ENCODE data around the gene LDAH.

Gene LDAH

GRCh38 chr2:20693317-20693716 lies 129.6 kb downstream of the LDAH start:
- H3K4me3 ChIP-seq (ENCODE audit: insufficient read length, low read depth), result no peak overlapping the region
- no peak overlapping the region for H3K9ac ChIP-seq (ENCODE audit: insufficient read length, low read depth)
- no peaks in the 10 kb centered on the region for H3K27me3 ChIP-seq (ENCODE audit: insufficient read depth, insufficient read length)
- H3K9me3 ChIP-seq (ENCODE audit: insufficient read depth, low read length), result no peaks in the 10 kb centered on the region
- H3K4me1 ChIP-seq (ENCODE audit: insufficient read depth, insufficient read length), result no peaks in the 10 kb centered on the region
- no peak for DNase-seq (ENCODE audit: low read depth, low spot score)
- peaks cover 21% of the 10 kb centered on the region for H3K36me3 ChIP-seq (ENCODE audit: insufficient read depth, insufficient read length, low read length)
- no peak for TF ChIP-seq YY1 (IDR thresholded peaks at IDR 0.05; ENCODE audit: insufficient read depth, insufficient read length)
- no peak for TF ChIP-seq SUZ12 (IDR thresholded peaks at IDR 0.05; ENCODE audit: extremely low read depth, insufficient read depth, insufficient read length)
- no peak for TF ChIP-seq ZNF274 (IDR thresholded peaks at IDR 0.05; ENCODE audit: low read depth, low read length)

GRCh38 chr2:20692081-20692480 lies 130.8 kb downstream of the LDAH start:
- TF ChIP-seq SUZ12 (IDR thresholded peaks at IDR 0.05; ENCODE audit: extremely low read depth, insufficient read depth, insufficient read length) (no peak), ZNF274 (IDR thresholded peaks at IDR 0.05; ENCODE audit: low read depth, low read length) (no peak), YY1 (IDR thresholded peaks at IDR 0.05; ENCODE audit: insufficient read depth, insufficient read length) (no peak)
- Histone ChIP-seq H3K4me3 (ENCODE audit: insufficient read length, low read depth) (no peak overlapping the region), H3K36me3 (ENCODE audit: insufficient read depth, insufficient read length, low read length) (peaks cover 23% of the 10 kb centered on the region), H3K4me1 (ENCODE audit: insufficient read depth, insufficient read length) (no peaks in the 10 kb centered on the region), H3K9me3 (ENCODE audit: insufficient read depth, low read length) (no peaks in the 10 kb centered on the region), H3K27me3 (ENCODE audit: insufficient read depth, insufficient read length) (no peaks in the 10 kb centered on the region), H3K9ac (ENCODE audit: insufficient read length, low read depth) (no peak overlapping the region)
- no peak for DNase-seq (ENCODE audit: low read depth, low spot score)

GRCh38 chr2:20691076-20691734 lies 131.7 kb downstream of the LDAH start:
- Histone ChIP-seq H3K9ac (ENCODE audit: insufficient read length, low read depth) (no peak overlapping the region), H3K4me3 (ENCODE audit: insufficient read length, low read depth) (no peak overlapping the region)
- TF ChIP-seq SUZ12 (IDR thresholded peaks at IDR 0.05; ENCODE audit: extremely low read depth, insufficient read depth, insufficient read length) (no peak), YY1 (IDR thresholded peaks at IDR 0.05; ENCODE audit: insufficient read depth, insufficient read length) (no peak), ZNF274 (IDR thresholded peaks at IDR 0.05; ENCODE audit: low read depth, low read length) (no peak)

GRCh38 chr2:20689428-20690264 lies 133.3 kb downstream of the LDAH start:
- no peak for DNase-seq (ENCODE audit: low read depth, low spot score)
- H3K9me3 ChIP-seq (ENCODE audit: insufficient read depth, low read length), result no peaks in the 10 kb centered on the region
- H3K4me1 ChIP-seq (ENCODE audit: insufficient read depth, insufficient read length), result no peaks in the 10 kb centered on the region
- H3K27me3 ChIP-seq (ENCODE audit: insufficient read depth, insufficient read length), result no peaks in the 10 kb centered on the region
- H3K36me3 ChIP-seq (ENCODE audit: insufficient read depth, insufficient read length, low read length), result peaks cover 34% of the 10 kb centered on the region
- no peak for TF ChIP-seq SUZ12 (IDR thresholded peaks at IDR 0.05; ENCODE audit: extremely low read depth, insufficient read depth, insufficient read length)
- TF ChIP-seq YY1 (IDR thresholded peaks at IDR 0.05; ENCODE audit: insufficient read depth, insufficient read length), result no peak
- TF ChIP-seq ZNF274 (IDR thresholded peaks at IDR 0.05; ENCODE audit: low read depth, low read length), result no peak
- H3K4me3 ChIP-seq (ENCODE audit: insufficient read length, low read depth), result no peak overlapping the region
- H3K9ac ChIP-seq (ENCODE audit: insufficient read length, low read depth), result no peak overlapping the region

More at GRCh38 chr2:20691076-20691734, 131.7 kb downstream of the LDAH start:
- Histone ChIP-seq H3K27me3 (ENCODE audit: insufficient read depth, insufficient read length) (no peaks in the 10 kb centered on the region), H3K9me3 (ENCODE audit: insufficient read depth, low read length) (no peaks in the 10 kb centered on the region), H3K4me1 (ENCODE audit: insufficient read depth, insufficient read length) (no peaks in the 10 kb centered on the region), H3K36me3 (ENCODE audit: insufficient read depth, insufficient read length, low read length) (peaks cover 20% of the 10 kb centered on the region)
- DNase-seq (ENCODE audit: low read depth, low spot score), result no peak

GRCh38 chr2:20687260-20687832 lies 135.6 kb downstream of the LDAH start:
- peaks cover 41% of the 10 kb centered on the region for H3K36me3 ChIP-seq (ENCODE audit: insufficient read depth, insufficient read length, low read length)
- no peaks in the 10 kb centered on the region for H3K27me3 ChIP-seq (ENCODE audit: insufficient read depth, insufficient read length)
- no peaks in the 10 kb centered on the region for H3K9me3 ChIP-seq (ENCODE audit: insufficient read depth, low read length)
- H3K4me3 ChIP-seq (ENCODE audit: insufficient read length, low read depth), result no peak overlapping the region
- H3K4me1 ChIP-seq (ENCODE audit: insufficient read depth, insufficient read length), result no peaks in the 10 kb centered on the region
- no peak overlapping the region for H3K9ac ChIP-seq (ENCODE audit: insufficient read length, low read depth)
- TF ChIP-seq SUZ12 (IDR thresholded peaks at IDR 0.05; ENCODE audit: extremely low read depth, insufficient read depth, insufficient read length) (no peak), YY1 (IDR thresholded peaks at IDR 0.05; ENCODE audit: insufficient read depth, insufficient read length) (no peak), ZNF274 (IDR thresholded peaks at IDR 0.05; ENCODE audit: low read depth, low read length) (no peak)
- no peak for DNase-seq (ENCODE audit: low read depth, low spot score)

GRCh38 chr2:20684581-20685063 lies 138.3 kb downstream of the LDAH start:
- DNase-seq (ENCODE audit: low read depth, low spot score), result no peak
- peaks cover 48% of the 10 kb centered on the region for H3K36me3 ChIP-seq (ENCODE audit: insufficient read depth, insufficient read length, low read length)
- no peaks in the 10 kb centered on the region for H3K9me3 ChIP-seq (ENCODE audit: insufficient read depth, low read length)
- no peaks in the 10 kb centered on the region for H3K27me3 ChIP-seq (ENCODE audit: insufficient read depth, insufficient read length)
- no peak overlapping the region for H3K4me3 ChIP-seq (ENCODE audit: insufficient read length, low read depth)
- TF ChIP-seq ZNF274 (IDR thresholded peaks at IDR 0.05; ENCODE audit: low read depth, low read length) (no peak), SUZ12 (IDR thresholded peaks at IDR 0.05; ENCODE audit: extremely low read depth, insufficient read depth, insufficient read length) (no peak), YY1 (IDR thresholded peaks at IDR 0.05; ENCODE audit: insufficient read depth, insufficient read length) (no peak)
- no peaks in the 10 kb centered on the region for H3K4me1 ChIP-seq (ENCODE audit: insufficient read depth, insufficient read length)
- no peak overlapping the region for H3K9ac ChIP-seq (ENCODE audit: insufficient read length, low read depth)

All from NT2/D1 (cell line).